ENCODE measurements around the gene MAPRE2.

MAPRE2 gene

DNA sequence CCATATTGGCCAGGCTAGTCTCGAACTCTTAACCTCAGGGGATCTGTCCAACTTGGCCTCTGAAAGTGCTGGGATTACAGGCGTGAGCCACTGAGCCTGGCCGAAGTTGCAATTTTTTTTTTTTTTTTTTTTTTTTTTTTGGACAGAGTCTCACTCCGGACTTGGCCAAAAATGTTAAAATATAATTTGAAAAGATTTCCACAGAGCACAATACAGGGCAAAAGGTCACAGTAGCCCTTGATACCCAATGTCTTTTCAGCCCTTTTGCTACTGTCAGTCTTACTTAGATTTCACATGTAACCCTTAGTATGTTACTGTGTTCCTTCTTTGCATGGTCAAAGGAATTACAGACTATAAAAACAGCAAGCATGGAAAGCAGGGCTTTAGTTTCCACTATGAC, 42.6 kb upstream of the MAPRE2 start:
- WGBS = 95% methylated on average over 4 of the region's 4 CpGs

DNA sequence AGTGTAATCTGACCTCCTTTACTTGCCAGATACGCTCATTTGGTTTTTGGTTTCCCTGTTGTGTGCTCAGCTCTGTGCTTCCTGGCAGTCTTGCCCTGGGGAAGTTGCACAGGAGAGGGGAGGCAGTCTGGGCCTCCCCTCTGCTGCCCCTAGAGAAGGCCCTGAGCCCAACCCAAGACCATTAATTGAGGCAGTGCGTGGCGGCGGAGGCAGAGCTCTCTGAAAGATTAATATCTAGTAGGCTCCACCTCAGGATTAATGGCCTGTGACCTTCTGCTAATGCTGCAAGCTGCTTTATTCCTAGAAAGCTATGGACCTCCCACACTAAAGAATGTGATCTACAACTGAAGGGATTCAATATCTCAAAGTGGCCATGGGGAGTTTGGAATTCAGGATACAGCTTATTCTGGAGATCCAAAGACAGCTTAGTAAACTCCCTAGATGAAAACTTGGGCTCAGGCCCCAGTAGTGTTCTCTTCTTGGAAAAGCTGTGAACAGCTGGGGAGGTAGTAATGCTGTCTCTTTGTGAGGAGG, 41.4 kb upstream of the MAPRE2 start:
- no peak overlapping the region for H3K23ac ChIP-seq (ENCODE audit: low read length in 2 of 2)
- no peak overlapping the region for H3K27ac ChIP-seq (ENCODE audit: low read length, poor library complexity, severe bottlenecking)
- no peak overlapping the region for H2AK5ac ChIP-seq (ENCODE audit: low read length, severe bottlenecking)
- H3K4me1 ChIP-seq (ENCODE audit: control insufficient read depth, insufficient read depth, low read depth, low read length) = peaks cover 2% of the 10 kb centered on the region
- H2BK5ac ChIP-seq (ENCODE audit: low read depth, low read length, poor library complexity, severe bottlenecking) = no peak overlapping the region
- H3K4ac ChIP-seq (ENCODE audit: low read depth in 1 of 2, low read length in 2 of 2) = no peak overlapping the region
- no peak overlapping the region for H2BK12ac ChIP-seq (ENCODE audit: low read length in 2 of 2)
- no peak overlapping the region for H2BK15ac ChIP-seq (ENCODE audit: low read depth, poor library complexity, severe bottlenecking)
- WGBS = 56% methylated on average over 4 of the region's 4 CpGs
- no peaks in the 10 kb centered on the region for H3K36me3 ChIP-seq (ENCODE audit: control insufficient read depth in 1 of 2, insufficient read depth in 2 of 2, low read depth in 1 of 2, low read length in 2 of 2)
- no peaks in the 10 kb centered on the region for H3K9me3 ChIP-seq (ENCODE audit: control insufficient read depth, low read length)
- no peak overlapping the region for H3K14ac ChIP-seq (ENCODE audit: low read length in 2 of 2)
- no peak overlapping the region for H4K8ac ChIP-seq (ENCODE audit: low read length)
- no peak overlapping the region for H4K91ac ChIP-seq (ENCODE audit: low read length)
- H3K9ac ChIP-seq (ENCODE audit: low read length) = no peak overlapping the region
- no peak overlapping the region for H3K4me3 ChIP-seq (ENCODE audit: insufficient read depth in 1 of 2, low read depth in 1 of 2, low read length in 2 of 2)
- H3K18ac ChIP-seq (ENCODE audit: low read depth in 1 of 2, low read length in 2 of 2) = no peak overlapping the region
- no peak overlapping the region for H3K4me2 ChIP-seq (ENCODE audit: low read length, poor library complexity, severe bottlenecking)
- no peaks in the 10 kb centered on the region for H3K27me3 ChIP-seq (ENCODE audit: control insufficient read depth in 1 of 2, insufficient read depth in 1 of 2, low read length in 2 of 2)
- no peak overlapping the region for H2AFZ ChIP-seq (ENCODE audit: low read depth, low read length)
- no peak overlapping the region for H2BK120ac ChIP-seq (ENCODE audit: low read depth, low read length)
- H3K79me1 ChIP-seq (replicated peaks; ENCODE audit: low read length, poor library complexity, severe bottlenecking) = peaks cover 1% of the 10 kb centered on the region
- DNase-seq = no peak

More for the DNA sequence above, 42.6 kb upstream of the MAPRE2 start:
- Histone ChIP-seq H2AK5ac (ENCODE audit: low read length, severe bottlenecking) (no peak overlapping the region), H4K8ac (ENCODE audit: low read length) (no peak overlapping the region), H3K4ac (ENCODE audit: low read depth in 1 of 2, low read length in 2 of 2) (no peak overlapping the region), H2BK5ac (ENCODE audit: low read depth, low read length, poor library complexity, severe bottlenecking) (no peak overlapping the region), H3K27ac (ENCODE audit: low read length, poor library complexity, severe bottlenecking) (no peak overlapping the region), H3K36me3 (ENCODE audit: control insufficient read depth in 1 of 2, insufficient read depth in 2 of 2, low read depth in 1 of 2, low read length in 2 of 2) (no peaks in the 10 kb centered on the region), H3K23ac (ENCODE audit: low read length in 2 of 2) (no peak overlapping the region), H2AFZ (ENCODE audit: low read depth, low read length) (no peak overlapping the region), H3K27me3 (ENCODE audit: control insufficient read depth in 1 of 2, insufficient read depth in 1 of 2, low read length in 2 of 2) (no peaks in the 10 kb centered on the region), H3K4me1 (ENCODE audit: control insufficient read depth, insufficient read depth, low read depth, low read length) (peaks cover 2% of the 10 kb centered on the region), H3K9me3 (ENCODE audit: control insufficient read depth, low read length) (no peaks in the 10 kb centered on the region), H3K14ac (ENCODE audit: low read length in 2 of 2) (no peak overlapping the region), H3K9ac (ENCODE audit: low read length) (no peak overlapping the region), H3K18ac (ENCODE audit: low read depth in 1 of 2, low read length in 2 of 2) (no peak overlapping the region), H3K4me2 (ENCODE audit: low read length, poor library complexity, severe bottlenecking) (no peak overlapping the region), H3K79me1 (replicated peaks; ENCODE audit: low read length, poor library complexity, severe bottlenecking) (peaks cover 1% of the 10 kb centered on the region), H2BK15ac (ENCODE audit: low read depth, poor library complexity, severe bottlenecking) (no peak overlapping the region), H3K4me3 (ENCODE audit: insufficient read depth in 1 of 2, low read depth in 1 of 2, low read length in 2 of 2) (no peak overlapping the region), H4K91ac (ENCODE audit: low read length) (no peak overlapping the region), H2BK120ac (ENCODE audit: low read depth, low read length) (no peak overlapping the region), H2BK12ac (ENCODE audit: low read length in 2 of 2) (no peak overlapping the region)
- no peak for DNase-seq

DNA sequence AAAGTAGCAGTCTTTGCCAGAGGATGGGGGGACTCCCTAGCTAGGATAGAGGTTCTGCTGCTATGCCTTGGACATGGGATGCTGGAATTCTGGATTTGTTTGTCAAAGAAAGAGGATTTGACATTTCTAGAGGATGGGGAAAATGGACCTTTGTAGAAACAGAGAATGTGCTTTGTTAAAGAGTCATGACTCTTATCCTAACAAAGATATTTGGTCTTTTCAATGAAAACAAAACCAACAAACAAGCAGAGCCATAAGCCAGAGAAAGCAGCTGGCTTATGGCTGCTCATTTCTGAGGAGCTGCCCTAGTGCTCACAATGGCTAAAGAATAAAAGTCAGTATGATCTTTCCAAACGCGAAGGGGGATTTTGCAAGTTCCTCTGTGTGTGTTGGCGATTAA, 40.8 kb upstream of the MAPRE2 start:
- H2BK5ac ChIP-seq (ENCODE audit: low read depth, low read length, poor library complexity, severe bottlenecking) = no peak overlapping the region
- no peak overlapping the region for H3K4ac ChIP-seq (ENCODE audit: low read depth in 1 of 2, low read length in 2 of 2)
- H2AK5ac ChIP-seq (ENCODE audit: low read length, severe bottlenecking) = no peak overlapping the region
- no peak overlapping the region for H3K23ac ChIP-seq (ENCODE audit: low read length in 2 of 2)
- H3K4me1 ChIP-seq (ENCODE audit: control insufficient read depth, insufficient read depth, low read depth, low read length) = peaks cover 2% of the 10 kb centered on the region
- H2BK15ac ChIP-seq (ENCODE audit: low read depth, poor library complexity, severe bottlenecking) = no peak overlapping the region
- no CpG with 5 or more reads among the region's 3 CpGs for WGBS
- H4K8ac ChIP-seq (ENCODE audit: low read length) = no peak overlapping the region
- no peak overlapping the region for H3K27ac ChIP-seq (ENCODE audit: low read length, poor library complexity, severe bottlenecking)
- H3K79me1 ChIP-seq (replicated peaks; ENCODE audit: low read length, poor library complexity, severe bottlenecking) = peaks cover 1% of the 10 kb centered on the region
- H3K27me3 ChIP-seq (ENCODE audit: control insufficient read depth in 1 of 2, insufficient read depth in 1 of 2, low read length in 2 of 2) = no peaks in the 10 kb centered on the region
- no peak overlapping the region for H4K91ac ChIP-seq (ENCODE audit: low read length)
- H3K14ac ChIP-seq (ENCODE audit: low read length in 2 of 2) = no peak overlapping the region
- no peak overlapping the region for H2AFZ ChIP-seq (ENCODE audit: low read depth, low read length)
- DNase-seq = no peak
- H3K4me2 ChIP-seq (ENCODE audit: low read length, poor library complexity, severe bottlenecking) = no peak overlapping the region
- no peak overlapping the region for H3K18ac ChIP-seq (ENCODE audit: low read depth in 1 of 2, low read length in 2 of 2)
- no peaks in the 10 kb centered on the region for H3K36me3 ChIP-seq (ENCODE audit: control insufficient read depth in 1 of 2, insufficient read depth in 2 of 2, low read depth in 1 of 2, low read length in 2 of 2)
- no peak overlapping the region for H2BK120ac ChIP-seq (ENCODE audit: low read depth, low read length)
- no peak overlapping the region for H2BK12ac ChIP-seq (ENCODE audit: low read length in 2 of 2)
- H3K4me3 ChIP-seq (ENCODE audit: insufficient read depth in 1 of 2, low read depth in 1 of 2, low read length in 2 of 2) = no peak overlapping the region
- no peak overlapping the region for H3K9ac ChIP-seq (ENCODE audit: low read length)
- H3K9me3 ChIP-seq (ENCODE audit: control insufficient read depth, low read length) = no peaks in the 10 kb centered on the region

DNA sequence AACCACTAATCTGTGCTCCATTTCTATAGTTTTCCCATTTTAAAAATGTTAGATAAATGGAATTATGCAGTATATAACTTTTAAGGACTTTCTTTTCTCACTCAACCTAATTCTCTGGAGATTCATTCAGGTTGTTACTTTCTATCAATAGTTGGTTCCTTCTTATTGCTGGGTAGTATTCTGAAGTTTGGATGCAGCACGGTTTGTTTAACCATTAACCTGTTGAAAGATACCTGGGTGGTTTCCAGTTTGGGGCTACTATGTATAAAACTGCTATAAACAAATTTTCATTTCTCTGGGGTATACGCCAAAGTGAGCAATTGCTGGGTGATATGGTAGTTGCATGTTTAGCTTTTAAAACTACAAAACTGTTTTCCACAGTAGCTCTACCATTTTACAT, 39.1 kb upstream of the MAPRE2 start:
- DNase-seq = no peak
- Histone ChIP-seq H2BK15ac (ENCODE audit: low read depth, poor library complexity, severe bottlenecking) (no peak overlapping the region), H3K4ac (ENCODE audit: low read depth in 1 of 2, low read length in 2 of 2) (no peak overlapping the region), H3K14ac (ENCODE audit: low read length in 2 of 2) (no peak overlapping the region), H3K23ac (ENCODE audit: low read length in 2 of 2) (no peak overlapping the region), H3K18ac (ENCODE audit: low read depth in 1 of 2, low read length in 2 of 2) (no peak overlapping the region), H2BK12ac (ENCODE audit: low read length in 2 of 2) (no peak overlapping the region), H2AK5ac (ENCODE audit: low read length, severe bottlenecking) (no peak overlapping the region), H3K9ac (ENCODE audit: low read length) (no peak overlapping the region), H4K91ac (ENCODE audit: low read length) (no peak overlapping the region), H3K4me3 (ENCODE audit: insufficient read depth in 1 of 2, low read depth in 1 of 2, low read length in 2 of 2) (no peak overlapping the region), H3K79me1 (replicated peaks; ENCODE audit: low read length, poor library complexity, severe bottlenecking) (peaks cover 1% of the 10 kb centered on the region), H2BK5ac (ENCODE audit: low read depth, low read length, poor library complexity, severe bottlenecking) (no peak overlapping the region), H3K4me2 (ENCODE audit: low read length, poor library complexity, severe bottlenecking) (no peak overlapping the region), H4K8ac (ENCODE audit: low read length) (no peak overlapping the region), H3K36me3 (ENCODE audit: control insufficient read depth in 1 of 2, insufficient read depth in 2 of 2, low read depth in 1 of 2, low read length in 2 of 2) (no peaks in the 10 kb centered on the region), H2BK120ac (ENCODE audit: low read depth, low read length) (no peak overlapping the region), H3K4me1 (ENCODE audit: control insufficient read depth, insufficient read depth, low read depth, low read length) (peaks cover 4% of the 10 kb centered on the region), H2AFZ (ENCODE audit: low read depth, low read length) (no peak overlapping the region), H3K9me3 (ENCODE audit: control insufficient read depth, low read length) (no peaks in the 10 kb centered on the region), H3K27me3 (ENCODE audit: control insufficient read depth in 1 of 2, insufficient read depth in 1 of 2, low read length in 2 of 2) (no peaks in the 10 kb centered on the region), H3K27ac (ENCODE audit: low read length, poor library complexity, severe bottlenecking) (no peak overlapping the region)
- WGBS = 100% methylated on average over 1 of the region's 2 CpGs
